ENCODE results near the gene AGAP6.
"Not testable (repeated sequence)": the region's sequence is repeated elsewhere in the genome, so short reads cannot be mapped to it uniquely, and the experiment has no call there.

DNA sequence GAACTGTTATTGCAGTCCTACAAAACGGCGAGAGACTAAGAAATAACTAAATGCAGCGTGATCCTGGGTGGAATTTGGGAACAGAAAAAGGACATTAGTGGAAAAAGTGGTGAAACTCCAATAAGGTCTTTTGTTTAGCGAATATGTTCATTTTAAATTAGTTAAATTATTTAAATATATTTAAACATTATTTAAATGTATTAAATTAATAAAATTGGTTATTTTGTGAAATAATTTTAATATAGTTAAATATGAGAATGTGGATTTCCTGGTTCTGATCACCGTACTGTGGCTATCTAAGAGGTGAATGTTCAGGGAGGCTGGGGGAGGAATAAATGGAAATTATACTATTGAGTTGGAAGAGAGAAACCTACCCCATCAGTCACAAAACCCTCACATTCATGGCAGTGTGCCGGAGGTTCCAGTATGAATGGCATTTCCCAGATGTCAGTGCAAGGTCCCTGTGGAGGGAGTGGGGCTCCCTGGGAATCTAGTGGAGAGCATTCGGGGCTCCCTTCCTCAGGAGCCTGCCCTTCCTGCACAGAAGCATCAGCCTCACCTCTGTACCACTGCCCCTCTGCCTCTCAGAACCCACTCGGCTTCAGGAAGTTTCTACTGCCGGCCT lies 27.5 kb downstream of the AGAP6 start:
- TF ChIP-seq, protein P1, sequence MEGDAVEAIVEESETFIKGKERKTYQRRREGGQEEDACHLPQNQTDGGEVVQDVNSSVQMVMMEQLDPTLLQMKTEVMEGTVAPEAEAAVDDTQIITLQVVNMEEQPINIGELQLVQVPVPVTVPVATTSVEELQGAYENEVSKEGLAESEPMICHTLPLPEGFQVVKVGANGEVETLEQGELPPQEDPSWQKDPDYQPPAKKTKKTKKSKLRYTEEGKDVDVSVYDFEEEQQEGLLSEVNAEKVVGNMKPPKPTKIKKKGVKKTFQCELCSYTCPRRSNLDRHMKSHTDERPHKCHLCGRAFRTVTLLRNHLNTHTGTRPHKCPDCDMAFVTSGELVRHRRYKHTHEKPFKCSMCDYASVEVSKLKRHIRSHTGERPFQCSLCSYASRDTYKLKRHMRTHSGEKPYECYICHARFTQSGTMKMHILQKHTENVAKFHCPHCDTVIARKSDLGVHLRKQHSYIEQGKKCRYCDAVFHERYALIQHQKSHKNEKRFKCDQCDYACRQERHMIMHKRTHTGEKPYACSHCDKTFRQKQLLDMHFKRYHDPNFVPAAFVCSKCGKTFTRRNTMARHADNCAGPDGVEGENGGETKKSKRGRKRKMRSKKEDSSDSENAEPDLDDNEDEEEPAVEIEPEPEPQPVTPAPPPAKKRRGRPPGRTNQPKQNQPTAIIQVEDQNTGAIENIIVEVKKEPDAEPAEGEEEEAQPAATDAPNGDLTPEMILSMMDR (IDR thresholded peaks at IDR 0.05; ENCODE audit: low read depth, low read length) = not testable (repeated sequence)
- TF ChIP-seq POLR2A (IDR thresholded peaks at IDR 0.05; ENCODE audit: extremely low read depth, insufficient read length) = not testable (repeated sequence)

All from NB4 (cell line).